Uterus (tissue), 4 donors: ENCODE measurements around the gene NKG7. TPM values are rescaled to one million over a fixed set of nuclear protein-coding genes. Genes with fewer than 3 reads are reported as not detected.

Source experiments
- DNase-seq, 2 donors: peaks; one replicate each; pipeline ENCODE4 v3.0.0-alpha.2; 2019 to 2020
- H3K27ac ChIP-seq, 2 donors: fragments of 200-600 bp; sonication (generic); 1 replicate in 1 of 2; 2 replicates in 1 of 2; pipeline ENCODE4 v1.5.1; 2016 to 2018
- H3K27me3 ChIP-seq, 2 donors: fragments of 200-600 bp; sonication (generic); one replicate each; pipeline ENCODE4 v1.5.1; 2018 to 2019; ENCODE audit warnings: control low read depth in 1 of 2
- H3K36me3 ChIP-seq, 2 donors: fragments of 200-600 bp; sonication (generic); one replicate each; pipeline ENCODE4 v1.5.1; 2019; ENCODE audit warnings: control low read depth in 1 of 2
- H3K4me1 ChIP-seq, 2 donors: fragments of 200-600 bp; sonication (generic); one replicate each; pipeline ENCODE4 v1.5.1; 2018 to 2019; ENCODE audit warnings: control low read depth in 1 of 2
- H3K4me3 ChIP-seq, 2 donors: fragments of 200-600 bp; sonication (generic); 1 replicate in 1 of 2; 2 replicates in 1 of 2; pipeline ENCODE4 v1.5.1; 2018 to 2019; ENCODE audit warnings: mild to moderate bottlenecking in 1 of 2
- H3K9me3 ChIP-seq, 2 donors: fragments of 200-600 bp; sonication (generic); one replicate each; pipeline ENCODE4 v1.5.1; 2019; ENCODE audit warnings: control low read depth in 1 of 2
- POLR2A ChIP-seq, 2 donors: fragments of 450-650 bp; IDR thresholded peaks; one replicate each; pipeline ENCODE4 v1.6.1; 2016; ENCODE audit warnings: antibody characterized with exemption in 2 of 2, mild to moderate bottlenecking in 1 of 2, moderate library complexity in 1 of 2
- intact Hi-C: fragments of 100-400 bp; cut with DNase I; formaldehyde crosslinking; loops from one replicate; pipeline ENCODE4 v1.15.1; 2023; ENCODE audit warnings: low total_unique reads
- total RNA-seq, 4 donors: library from RNA; depleted of rRNA in 3 of 4; stranded (reverse); fragments of >200 nt in 3 of 4; gene quantifications; one replicate each; pipeline versions ENCODE4 v1.1.0 to v1.2.4, GENCODE V29; 2014 to 2023
- TF ChIP-seq, protein P1 (sequence below), 4 experiments: fragments of 200-600 bp in 2 of 4; fragments of 450-650 bp in 2 of 4; sonication (generic) in 2 of 4; IDR thresholded peaks; one replicate each; pipeline ENCODE4 v1.5.1; 2016 to 2019; ENCODE audit warnings: antibody characterized with exemption in 4 of 4, mild to moderate bottlenecking in 2 of 4, moderate library complexity in 1 of 4
- donor health status: DM: yes; HTN: yes; CAD: no.

The NKG7 gene
- total RNA-seq, 4 donors from 2014 or later = 1.0 to 3.6 (median 2.9) TPM; not detected in 1

DNA sequence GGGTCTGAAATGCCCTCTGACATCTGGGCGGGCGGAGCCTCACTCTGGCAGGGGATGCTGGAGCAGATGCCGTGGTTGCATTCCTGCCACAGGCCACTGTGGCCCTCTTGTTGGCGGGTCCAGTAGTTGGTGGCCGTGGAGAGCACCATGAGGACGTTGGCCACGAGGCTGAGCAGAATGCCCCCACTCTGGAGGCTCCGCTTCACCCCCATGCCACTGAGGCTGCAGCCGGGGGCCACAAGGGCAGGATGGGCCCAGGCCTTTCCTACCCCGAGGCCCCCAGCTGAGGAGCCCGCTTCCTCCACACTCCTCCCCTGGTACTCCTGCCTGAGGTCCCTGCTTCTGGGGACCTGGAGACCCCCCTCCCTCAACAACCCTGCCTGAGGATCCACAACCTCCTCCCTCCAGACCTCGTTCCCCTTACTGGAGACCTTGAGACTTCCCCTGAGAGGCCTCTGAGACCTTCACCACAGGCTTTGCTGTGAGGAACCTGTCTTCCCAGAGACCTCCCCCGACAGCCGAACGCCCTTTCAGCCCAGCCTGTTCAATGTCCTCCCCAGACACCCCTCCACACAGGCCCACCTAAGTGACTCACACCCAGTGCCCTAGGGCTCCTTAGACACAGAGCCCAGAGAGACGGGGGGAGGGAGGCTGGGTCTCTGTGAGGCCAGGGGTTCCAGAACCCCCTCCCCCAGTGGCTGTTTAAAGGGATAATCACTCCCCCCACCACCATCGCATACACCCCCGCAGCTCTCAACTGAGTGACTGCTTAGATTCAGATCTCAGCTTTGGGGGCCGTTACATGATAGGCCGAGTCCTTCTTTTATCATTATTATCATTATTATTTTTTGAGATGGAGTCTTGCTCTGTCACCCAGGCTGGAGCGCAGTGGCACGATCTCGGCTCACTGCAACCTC lies 3.8 kb downstream of the NKG7 start, which contains the start of gene CLDND2:
TSS of gene CLDND2 (minus strand) at position 638 of the 917 bp plus-strand sequence. CDS start at position 212, 426 bp downstream.
- no peak for DNase-seq
- no peaks in the 10 kb centered on the region for H3K36me3 ChIP-seq
- intact Hi-C loops = no loop called here
- H3K4me1 ChIP-seq = no peaks in the 10 kb centered on the region
- peak within 1 kb of the TSS; percentile 67 to 77 for H3K27ac ChIP-seq
- TF ChIP-seq POLR2A (IDR thresholded peaks at IDR 0.05) = no peak
- TF ChIP-seq, protein P1, sequence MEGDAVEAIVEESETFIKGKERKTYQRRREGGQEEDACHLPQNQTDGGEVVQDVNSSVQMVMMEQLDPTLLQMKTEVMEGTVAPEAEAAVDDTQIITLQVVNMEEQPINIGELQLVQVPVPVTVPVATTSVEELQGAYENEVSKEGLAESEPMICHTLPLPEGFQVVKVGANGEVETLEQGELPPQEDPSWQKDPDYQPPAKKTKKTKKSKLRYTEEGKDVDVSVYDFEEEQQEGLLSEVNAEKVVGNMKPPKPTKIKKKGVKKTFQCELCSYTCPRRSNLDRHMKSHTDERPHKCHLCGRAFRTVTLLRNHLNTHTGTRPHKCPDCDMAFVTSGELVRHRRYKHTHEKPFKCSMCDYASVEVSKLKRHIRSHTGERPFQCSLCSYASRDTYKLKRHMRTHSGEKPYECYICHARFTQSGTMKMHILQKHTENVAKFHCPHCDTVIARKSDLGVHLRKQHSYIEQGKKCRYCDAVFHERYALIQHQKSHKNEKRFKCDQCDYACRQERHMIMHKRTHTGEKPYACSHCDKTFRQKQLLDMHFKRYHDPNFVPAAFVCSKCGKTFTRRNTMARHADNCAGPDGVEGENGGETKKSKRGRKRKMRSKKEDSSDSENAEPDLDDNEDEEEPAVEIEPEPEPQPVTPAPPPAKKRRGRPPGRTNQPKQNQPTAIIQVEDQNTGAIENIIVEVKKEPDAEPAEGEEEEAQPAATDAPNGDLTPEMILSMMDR (IDR thresholded peaks at IDR 0.05) = no peak
- no peaks in the 10 kb centered on the region for H3K9me3 ChIP-seq
- no peaks in the 10 kb centered on the region for H3K27me3 ChIP-seq
- peak within 1 kb of the TSS; percentile 77 to 81 for H3K4me3 ChIP-seq

DNA sequence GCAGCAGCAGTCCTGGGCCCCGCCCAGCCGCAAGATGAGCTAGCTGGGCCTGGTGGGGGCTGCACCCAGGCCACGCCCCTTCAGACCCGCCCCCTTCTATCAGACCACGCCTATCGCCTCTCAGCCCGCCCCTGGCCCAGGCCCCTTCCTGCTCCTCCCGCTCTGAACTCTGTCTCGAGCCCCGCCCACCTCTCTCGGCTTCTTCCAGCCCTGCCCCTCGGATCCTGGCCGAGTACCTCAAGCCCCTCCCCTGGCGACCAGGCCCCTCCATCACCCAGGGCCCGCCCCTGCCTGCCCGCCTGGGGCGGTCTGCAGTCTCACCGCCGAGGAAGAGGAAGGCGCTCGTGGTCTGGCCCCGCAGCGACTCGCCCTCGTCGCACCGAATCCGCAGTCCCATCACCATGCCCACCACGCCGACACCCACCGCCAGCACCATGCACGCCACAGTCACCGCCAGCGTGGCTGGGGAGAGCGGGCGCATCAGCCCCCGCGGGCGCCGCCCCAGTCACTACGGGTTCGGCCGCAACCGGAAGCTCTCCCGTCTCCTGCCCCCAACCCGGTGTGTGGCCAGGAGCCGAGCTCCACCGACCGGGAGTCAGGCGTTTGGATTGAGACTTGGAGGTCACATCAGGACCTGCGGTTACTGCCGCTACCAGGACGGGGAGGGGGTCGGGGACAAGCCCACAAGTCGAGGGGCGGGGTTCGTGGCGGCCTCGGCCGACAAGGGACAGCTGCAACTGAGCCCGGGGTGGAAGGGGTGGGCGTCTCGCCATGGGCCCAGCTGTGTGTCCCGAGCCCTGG lies 4.7 kb downstream of the NKG7 start:
- intact Hi-C loops = no loop called here
- H3K4me1 ChIP-seq = no peaks in the 10 kb centered on the region
- no peak for TF ChIP-seq POLR2A (IDR thresholded peaks at IDR 0.05)
- TF ChIP-seq, protein P1 (IDR thresholded peaks at IDR 0.05) = peak in 1 of 4 experiments; percentile 37
- no peaks in the 10 kb centered on the region for H3K36me3 ChIP-seq
- peak overlapping the region; percentile 90 to 97 for H3K27ac ChIP-seq
- DNase-seq = peak; percentile 100
- H3K4me3 ChIP-seq = peak overlapping the region; percentile 77 to 81
- H3K27me3 ChIP-seq = no peaks in the 10 kb centered on the region
- H3K9me3 ChIP-seq = no peaks in the 10 kb centered on the region

DNA sequence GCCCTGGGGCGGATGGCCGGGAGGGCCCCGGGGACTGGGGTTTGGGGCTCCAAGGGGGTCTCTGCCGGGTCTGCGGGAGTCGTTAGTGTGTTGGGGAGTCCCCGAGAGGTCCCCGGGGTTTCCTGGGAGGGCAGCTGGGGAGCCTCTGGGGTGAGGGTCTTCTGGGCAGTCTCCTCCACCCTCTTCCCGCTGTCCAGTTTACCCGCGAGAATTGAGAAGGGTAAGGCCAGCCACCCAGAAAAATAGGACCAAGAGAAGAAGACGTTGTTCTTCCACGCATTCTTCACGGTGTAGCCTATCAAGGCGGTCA lies 5.2 kb downstream of the NKG7 start:
- TF ChIP-seq, protein P1 (IDR thresholded peaks at IDR 0.05) = peak in 1 of 4 experiments; percentile 4
- TF ChIP-seq POLR2A (IDR thresholded peaks at IDR 0.05) = peak; percentile 92 to 95
- H3K27ac ChIP-seq = peak overlapping the region; percentile 90 to 97
- H3K4me3 ChIP-seq = peak overlapping the region; percentile 77 to 81
- H3K9me3 ChIP-seq = no peaks in the 10 kb centered on the region
- no peaks in the 10 kb centered on the region for H3K4me1 ChIP-seq
- intact Hi-C loops = no loop called here
- no peaks in the 10 kb centered on the region for H3K36me3 ChIP-seq
- DNase-seq = no peak
- no peaks in the 10 kb centered on the region for H3K27me3 ChIP-seq

DNA sequence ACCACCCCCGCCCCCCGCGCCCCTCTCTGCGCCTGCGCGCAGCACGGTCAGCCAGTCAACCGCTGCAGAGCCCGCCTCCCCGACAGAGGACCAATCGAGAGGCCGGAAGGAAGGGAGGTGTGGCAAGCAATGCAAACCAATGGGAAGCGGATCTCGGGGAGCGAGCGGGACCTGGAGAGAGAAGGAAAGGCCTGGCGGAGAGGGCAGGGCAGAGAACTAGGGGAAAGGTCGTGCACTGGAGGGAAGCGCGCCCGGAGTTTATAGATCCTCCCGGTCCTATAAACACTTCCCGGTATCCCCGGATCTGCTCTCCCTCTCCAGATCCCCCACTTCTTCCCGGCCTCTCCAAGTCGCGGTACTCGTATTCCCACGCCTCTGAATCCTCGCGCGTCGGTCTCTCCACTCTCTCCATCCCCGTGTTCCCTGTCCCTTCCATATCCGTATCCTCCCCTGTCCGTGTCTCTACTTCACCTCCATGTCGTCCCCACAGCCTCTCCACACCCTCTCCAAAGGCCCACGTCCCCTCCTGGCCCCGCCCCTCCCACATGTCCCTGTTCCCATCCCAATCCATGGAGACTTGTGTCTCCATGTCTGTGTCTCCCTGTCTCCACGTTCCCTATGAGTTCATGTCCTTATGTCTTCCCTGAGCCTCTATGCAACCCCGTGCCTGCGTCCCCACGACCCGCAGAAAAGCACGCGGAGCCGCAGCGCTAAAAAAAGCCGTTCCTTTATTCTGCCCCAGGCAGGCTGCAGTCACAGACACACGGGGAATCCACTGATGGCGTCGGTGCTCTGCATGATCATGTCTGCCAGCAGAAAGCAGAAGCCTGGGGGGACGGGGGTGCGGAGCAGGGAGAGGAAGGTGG lies 5.8 kb downstream of the NKG7 start:
- Histone ChIP-seq H3K9me3 (no peaks in the 10 kb centered on the region), H3K27ac (peak overlapping the region; percentile 90 to 97), H3K27me3 (no peaks in the 10 kb centered on the region), H3K4me3 (peak overlapping the region; percentile 77 to 81), H3K36me3 (no peaks in the 10 kb centered on the region), H3K4me1 (no peaks in the 10 kb centered on the region)
- peak; percentile 94 to 97 for TF ChIP-seq POLR2A (IDR thresholded peaks at IDR 0.05)
- TF ChIP-seq, protein P1 (IDR thresholded peaks at IDR 0.05) = no peak
- DNase-seq = peak; percentile 97 to 99
- intact Hi-C loops = no loop called here
